Glutamatergic neuron (in vitro differentiated cells): ENCODE data around the gene SEBOX. TPM values are rescaled to one million over a fixed set of nuclear protein-coding genes. Genes with fewer than 3 reads are reported as not detected.

Source experiments
- DNase-seq: peaks from one replicate; pipeline ENCODE4 v3.0.0; 2022
- H3K27ac Mint-ChIP-seq: one replicate; pipeline ENCODE4 v1.8.0; 2020; ENCODE audit warnings: mild to moderate bottlenecking, mixed read lengths, inconsistent platforms; ENCODE audit not compliant: unreplicated experiment
- H3K27me3 Mint-ChIP-seq: one replicate; pipeline ENCODE4 v1.8.0; 2020; ENCODE audit warnings: mild to moderate bottlenecking, moderate library complexity, mixed read lengths, inconsistent platforms; ENCODE audit not compliant: unreplicated experiment
- H3K36me3 Mint-ChIP-seq: one replicate; pipeline ENCODE4 v1.8.0; 2020; ENCODE audit warnings: mild to moderate bottlenecking, mixed read lengths, inconsistent platforms; ENCODE audit not compliant: unreplicated experiment
- H3K4me1 Mint-ChIP-seq: one replicate; pipeline ENCODE4 v1.8.0; 2020; ENCODE audit warnings: mild to moderate bottlenecking, low read depth, mixed read lengths, inconsistent platforms; ENCODE audit not compliant: unreplicated experiment
- H3K4me3 Mint-ChIP-seq: one replicate; pipeline ENCODE4 v1.8.0; 2020; ENCODE audit warnings: mild to moderate bottlenecking, mixed read lengths, inconsistent platforms; ENCODE audit not compliant: unreplicated experiment
- H3K9me3 Mint-ChIP-seq: one replicate; pipeline ENCODE4 v1.8.0; 2020; ENCODE audit warnings: mild to moderate bottlenecking, moderate library complexity, mixed read lengths, inconsistent platforms; ENCODE audit not compliant: unreplicated experiment
- total RNA-seq: library from RNA; stranded (reverse); fragmentation: NEBNext Ultra II Directional; extraction: Animal tissue kit (Norgen Biotek cat#: 25700); gene quantifications from one replicate; pipeline ENCODE4 v1.2.1, GENCODE V29; 2021; ENCODE audit not compliant: unreplicated experiment
- TF ChIP-seq, protein P1 (sequence below): fragments of 200-600 bp; sonication (generic); IDR thresholded peaks from one replicate; pipeline ENCODE4 v1.5.0; 2021; ENCODE audit not compliant: partially characterized antibody, unreplicated experiment

SEBOX gene
- total RNA-seq, 1 donor from 2014 or later: not detected

DNA sequence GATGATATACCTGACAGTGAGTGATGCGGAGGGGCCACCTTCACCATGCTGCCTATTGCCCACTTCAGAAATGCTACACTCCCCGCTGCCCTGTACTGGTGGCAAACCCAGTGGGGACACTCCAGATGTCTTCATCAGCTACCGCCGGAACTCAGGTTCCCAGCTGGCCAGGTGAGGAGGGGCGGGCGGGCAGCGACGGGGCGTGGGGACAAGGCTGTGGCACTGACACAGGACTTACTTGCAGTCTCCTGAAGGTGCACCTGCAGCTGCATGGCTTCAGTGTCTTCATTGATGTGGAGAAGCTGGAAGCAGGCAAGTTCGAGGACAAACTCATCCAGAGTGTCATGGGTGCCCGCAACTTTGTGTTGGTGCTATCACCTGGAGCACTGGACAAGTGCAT lies 23.1 kb upstream of the SEBOX start:
- Mint-ChIP-seq H3K36me3 (peaks cover 28% of the 10 kb centered on the region), H3K27me3 (peaks cover 14% of the 10 kb centered on the region), H3K4me1 (peaks cover 5% of the 10 kb centered on the region), H3K27ac (no peak overlapping the region), H3K9me3 (peaks cover 3% of the 10 kb centered on the region), H3K4me3 (no peak overlapping the region)
- TF ChIP-seq, protein P1, sequence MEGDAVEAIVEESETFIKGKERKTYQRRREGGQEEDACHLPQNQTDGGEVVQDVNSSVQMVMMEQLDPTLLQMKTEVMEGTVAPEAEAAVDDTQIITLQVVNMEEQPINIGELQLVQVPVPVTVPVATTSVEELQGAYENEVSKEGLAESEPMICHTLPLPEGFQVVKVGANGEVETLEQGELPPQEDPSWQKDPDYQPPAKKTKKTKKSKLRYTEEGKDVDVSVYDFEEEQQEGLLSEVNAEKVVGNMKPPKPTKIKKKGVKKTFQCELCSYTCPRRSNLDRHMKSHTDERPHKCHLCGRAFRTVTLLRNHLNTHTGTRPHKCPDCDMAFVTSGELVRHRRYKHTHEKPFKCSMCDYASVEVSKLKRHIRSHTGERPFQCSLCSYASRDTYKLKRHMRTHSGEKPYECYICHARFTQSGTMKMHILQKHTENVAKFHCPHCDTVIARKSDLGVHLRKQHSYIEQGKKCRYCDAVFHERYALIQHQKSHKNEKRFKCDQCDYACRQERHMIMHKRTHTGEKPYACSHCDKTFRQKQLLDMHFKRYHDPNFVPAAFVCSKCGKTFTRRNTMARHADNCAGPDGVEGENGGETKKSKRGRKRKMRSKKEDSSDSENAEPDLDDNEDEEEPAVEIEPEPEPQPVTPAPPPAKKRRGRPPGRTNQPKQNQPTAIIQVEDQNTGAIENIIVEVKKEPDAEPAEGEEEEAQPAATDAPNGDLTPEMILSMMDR: no peak
- DNase-seq: no peak

DNA sequence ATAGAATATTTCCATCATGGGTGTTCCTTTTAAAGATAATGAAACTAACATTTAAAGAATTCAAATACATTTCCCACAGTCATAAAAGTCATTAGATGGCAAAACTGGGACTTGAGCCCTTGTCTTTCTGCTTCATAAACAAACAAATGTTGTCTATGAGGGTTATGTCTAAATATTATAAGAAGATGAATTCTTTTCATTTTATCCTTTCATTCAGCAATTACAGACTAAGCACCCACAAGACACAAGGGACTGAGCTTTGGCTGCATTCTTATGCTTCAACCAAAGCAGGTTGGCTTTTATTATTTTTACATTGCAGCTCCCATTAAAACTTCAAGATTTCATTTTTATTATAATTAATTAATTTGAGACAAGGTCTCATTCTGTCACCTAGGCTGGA lies 21.4 kb upstream of the SEBOX start:
- peaks cover 9% of the 10 kb centered on the region for H3K9me3 Mint-ChIP-seq
- peaks cover 19% of the 10 kb centered on the region for H3K27me3 Mint-ChIP-seq
- TF ChIP-seq, protein P1: no peak
- H3K4me3 Mint-ChIP-seq: no peak overlapping the region
- H3K27ac Mint-ChIP-seq: no peak overlapping the region
- peaks cover 32% of the 10 kb centered on the region for H3K36me3 Mint-ChIP-seq
- peaks cover 7% of the 10 kb centered on the region for H3K4me1 Mint-ChIP-seq
- no peak for DNase-seq

DNA sequence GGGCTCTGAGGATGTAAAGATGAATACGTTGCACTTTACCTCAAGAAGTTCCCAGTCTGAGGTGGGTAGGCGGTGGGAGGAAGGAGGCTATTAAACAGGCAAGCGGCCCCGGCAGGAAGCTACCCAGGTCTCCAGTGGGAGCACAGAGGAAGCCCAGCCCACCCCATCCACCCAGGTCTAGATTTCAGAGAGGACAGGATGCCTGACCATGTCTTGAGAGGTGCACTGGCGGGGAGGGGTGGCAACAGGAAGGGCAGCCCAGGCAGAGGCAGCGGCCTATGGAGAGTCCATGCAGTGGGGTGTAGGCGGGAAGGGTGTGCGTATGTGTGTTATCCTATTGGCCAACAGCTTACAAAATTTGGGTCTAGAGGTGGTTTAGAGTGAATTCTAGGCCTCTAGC lies 20.4 kb upstream of the SEBOX start:
- Mint-ChIP-seq H3K9me3 (peaks cover 9% of the 10 kb centered on the region), H3K27ac (no peak overlapping the region), H3K27me3 (peaks cover 21% of the 10 kb centered on the region), H3K4me3 (no peak overlapping the region), H3K4me1 (peaks cover 13% of the 10 kb centered on the region), H3K36me3 (peaks cover 30% of the 10 kb centered on the region)
- DNase-seq: no peak
- TF ChIP-seq, protein P1: no peak

DNA sequence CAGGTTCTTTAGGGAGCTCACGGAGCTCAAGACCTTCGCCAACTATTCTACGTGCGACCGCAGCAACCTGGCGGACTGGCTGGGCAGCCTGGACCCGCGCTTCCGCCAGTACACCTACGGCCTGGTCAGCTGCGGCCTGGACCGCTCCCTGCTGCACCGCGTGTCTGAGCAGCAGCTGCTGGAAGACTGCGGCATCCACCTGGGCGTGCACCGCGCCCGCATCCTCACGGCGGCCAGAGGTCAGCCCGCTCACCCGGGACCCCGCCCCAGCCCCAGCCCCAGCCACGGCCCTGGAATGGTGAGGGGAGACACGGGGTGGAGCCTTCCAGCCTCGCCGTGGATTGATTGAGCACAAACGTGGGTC lies 20.0 kb upstream of the SEBOX start:
- H3K36me3 Mint-ChIP-seq: peaks cover 30% of the 10 kb centered on the region
- peaks cover 24% of the 10 kb centered on the region for H3K27me3 Mint-ChIP-seq
- peaks cover 10% of the 10 kb centered on the region for H3K9me3 Mint-ChIP-seq
- no peak overlapping the region for H3K4me3 Mint-ChIP-seq
- H3K4me1 Mint-ChIP-seq: peaks cover 17% of the 10 kb centered on the region
- no peak overlapping the region for H3K27ac Mint-ChIP-seq
- TF ChIP-seq, protein P1: no peak
- DNase-seq: no peak

DNA sequence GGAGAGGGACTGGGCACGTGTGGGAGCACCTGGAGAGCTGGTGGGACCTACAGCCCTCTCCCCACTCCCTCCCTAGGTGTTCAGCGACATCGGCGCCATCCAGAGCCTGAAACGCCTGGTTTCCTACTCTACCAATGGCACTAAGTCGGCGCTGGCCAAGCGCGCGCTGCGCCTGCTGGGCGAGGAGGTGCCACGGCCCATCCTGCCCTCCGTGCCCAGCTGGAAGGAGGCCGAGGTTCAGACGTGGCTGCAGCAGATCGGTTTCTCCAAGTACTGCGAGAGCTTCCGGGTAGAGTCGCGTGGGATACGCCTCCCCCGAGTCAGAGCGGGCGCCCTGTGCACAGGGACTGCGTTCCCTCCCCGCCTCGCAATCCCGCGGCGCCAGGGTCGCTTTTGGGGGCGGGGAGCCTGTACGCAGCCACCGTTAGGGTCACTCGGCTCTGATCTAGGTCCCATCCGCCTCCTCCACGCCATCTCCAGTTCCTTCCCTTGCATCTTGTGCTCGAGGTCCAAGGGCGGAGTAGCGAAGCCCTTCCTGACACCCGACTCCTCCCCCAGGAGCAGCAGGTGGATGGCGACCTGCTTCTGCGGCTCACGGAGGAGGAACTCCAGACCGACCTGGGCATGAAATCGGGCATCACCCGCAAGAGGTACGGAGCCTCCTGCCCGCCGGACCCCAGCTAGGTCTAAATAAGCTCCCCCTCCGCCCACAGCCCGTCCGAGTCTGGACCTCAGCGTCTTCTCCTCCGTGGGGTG lies 19.5 kb upstream of the SEBOX start:
- Mint-ChIP-seq H3K36me3 (peaks cover 26% of the 10 kb centered on the region), H3K27ac (no peak overlapping the region), H3K9me3 (peaks cover 10% of the 10 kb centered on the region), H3K4me3 (peak overlapping the region; percentile 52), H3K4me1 (peaks cover 17% of the 10 kb centered on the region), H3K27me3 (peaks cover 24% of the 10 kb centered on the region)
- TF ChIP-seq, protein P1: no peak
- no peak for DNase-seq
